OCI-M2 (cell line): ENCODE results near the gene PER3.

Source experiments
- DNase-seq: peaks from one replicate; lab custom pipeline; 2025; ENCODE audit not compliant: unreplicated experiment; lab: John Stamatoyannopoulos, UW

PER3 gene

GRCh38 chr1:7869136-7869920, 85.2 kb downstream of the PER3 start:
- DNase-seq, result no peak

- DNase-seq, result no peak
Measured at GRCh38 chr1:7871136-7871535, 87.0 kb downstream of the PER3 start.

GRCh38 chr1:7873801-7874795, 90.0 kb downstream of the PER3 start:
- DNase-seq, result no peak

GRCh38 chr1:7878027-7878426, 93.9 kb downstream of the PER3 start:
- no peak for DNase-seq

- DNase-seq, result no peak
Measured at GRCh38 chr1:7879228-7879627, 95.1 kb downstream of the PER3 start.

- no peak for DNase-seq
Measured at GRCh38 chr1:7884757-7885156, 100.7 kb downstream of the PER3 start.

- no peak for DNase-seq
Measured at GRCh38 chr1:7885513-7886404, 101.7 kb downstream of the PER3 start.

GRCh38 chr1:7886405-7886745, 102.3 kb downstream of the PER3 start:
- DNase-seq, result no peak

- DNase-seq, result no peak
Measured at GRCh38 chr1:7888248-7889081, 104.4 kb downstream of the PER3 start.

GRCh38 chr1:7890853-7891252, 106.8 kb downstream of the PER3 start:
- no peak for DNase-seq

- DNase-seq, result no peak
Measured at GRCh38 chr1:7891804-7892203, 107.7 kb downstream of the PER3 start.

- DNase-seq, result no peak
Measured at GRCh38 chr1:7893529-7894180, 109.6 kb downstream of the PER3 start.
